Myocyte (in vitro differentiated cells): ENCODE data around the gene GYS1. TPM values are rescaled to one million over a fixed set of nuclear protein-coding genes. Genes with fewer than 3 reads are reported as not detected.

Source experiments
- microRNA-seq: library from miRNA; unstranded; fragments of <30 nt; microRNA quantifications from one replicate; pipeline ENCODE4, GENCODE V29; 2016
- total RNA-seq: library from RNA; depleted of rRNA; stranded (reverse); fragments of >200 nt; gene quantifications from 2 replicates; pipeline ENCODE4 v1.2.3, GENCODE V29; 2014

GYS1 gene
- total RNA-seq, 1 donor from 2014 or later, result 358 TPM

Small RNA genes lying within 50 kb of the gene (microRNA-seq; reads per million reads assigned to microRNA genes)
- not detected for gene MIR6798

Other genes with a start within 250 kb of the GYS1 start
- 0.08 TPM in 1 of 2 replicates, not detected in the other for gene IZUMO1, start 246.4 kb downstream of the GYS1 start, total RNA-seq
- gene FUT1, start 240.7 kb downstream of the GYS1 start, total RNA-seq, result 0.03 and 0.05 TPM in 2 replicates
- gene FGF21, start 237.8 kb downstream of the GYS1 start, total RNA-seq, result not detected in 2 replicates
- 29.7 and 34.1 TPM in 2 replicates for gene BCAT2, start 182.3 kb downstream of the GYS1 start, total RNA-seq
- gene HSD17B14, start 156.8 kb downstream of the GYS1 start, total RNA-seq, result 0.59 TPM in 1 of 2 replicates, not detected in the other
- 25.5 and 29.5 TPM in 2 replicates for gene PLEKHA4, start 124.7 kb downstream of the GYS1 start, total RNA-seq
- gene PPP1R15A, start 120.9 kb downstream of the GYS1 start, total RNA-seq, result 62.2 and 81.7 TPM in 2 replicates
- gene TULP2, start 94.6 kb downstream of the GYS1 start, total RNA-seq, result not detected in 2 replicates
- gene NUCB1, start 93.0 kb downstream of the GYS1 start, total RNA-seq, result 178 and 199 TPM in 2 replicates
- 0.32 TPM in 1 of 2 replicates, not detected in the other for gene DHDH, start 59.6 kb downstream of the GYS1 start, total RNA-seq
- gene BAX, start 38.4 kb downstream of the GYS1 start, total RNA-seq, result 59.7 and 78.0 TPM in 2 replicates
- 1,692 and 1,792 TPM in 2 replicates for gene FTL, start 28.0 kb downstream of the GYS1 start, total RNA-seq
- gene RUVBL2, start 578 bp upstream of the GYS1 start, total RNA-seq, result 94.7 and 106 TPM in 2 replicates
- gene LHB, start 23.8 kb upstream of the GYS1 start, total RNA-seq, result not detected in 2 replicates
- not detected in 2 replicates for gene CGB3, start 31.0 kb upstream of the GYS1 start, total RNA-seq
- not detected in 2 replicates for gene CGB2, start 38.6 kb upstream of the GYS1 start, total RNA-seq
- gene CGB1, start 43.6 kb upstream of the GYS1 start, total RNA-seq, result not detected in 2 replicates
- not detected in 2 replicates for gene CGB5, start 50.5 kb upstream of the GYS1 start, total RNA-seq
- not detected in 2 replicates for gene CGB8, start 55.8 kb upstream of the GYS1 start, total RNA-seq
- gene CGB7, start 64.4 kb upstream of the GYS1 start, total RNA-seq, result 0.29 TPM in 1 of 2 replicates, not detected in the other
- not detected in 2 replicates for gene NTF4, start 71.5 kb upstream of the GYS1 start, total RNA-seq
- gene KCNA7, start 79.4 kb upstream of the GYS1 start, total RNA-seq, result 0.21 and 1.3 TPM in 2 replicates
- gene SNRNP70, start 92.1 kb upstream of the GYS1 start, total RNA-seq, result 312 and 331 TPM in 2 replicates
- gene LIN7B, start 121.1 kb upstream of the GYS1 start, total RNA-seq, result 22.1 and 44.2 TPM in 2 replicates
- gene C19orf73, start 125.8 kb upstream of the GYS1 start, total RNA-seq, result not detected in 2 replicates
- gene PPFIA3, start 126.2 kb upstream of the GYS1 start, total RNA-seq, result 10.2 and 12.5 TPM in 2 replicates
- 375 and 578 TPM in 2 replicates for gene HRC, start 162.1 kb upstream of the GYS1 start, total RNA-seq
- 14.3 and 18.6 TPM in 2 replicates for gene TRPM4, start 164.5 kb upstream of the GYS1 start, total RNA-seq